HG03097 (cell line): ENCODE measurements around the gene F11R.
A peak's percentile ranks its signal among the peaks of the same experiment; 100 is the strongest.
"Not testable (repeated sequence)": the region's sequence is repeated elsewhere in the genome, so short reads cannot be mapped to it uniquely, and the experiment has no call there.

Experiments
- ATAC-seq: cut with Tn5 transposase; IDR thresholded peaks from one replicate; pipeline ENCODE4 v1.9.1; 2021; ENCODE audit not compliant: unreplicated experiment, low FRiP score

Gene F11R

DNA sequence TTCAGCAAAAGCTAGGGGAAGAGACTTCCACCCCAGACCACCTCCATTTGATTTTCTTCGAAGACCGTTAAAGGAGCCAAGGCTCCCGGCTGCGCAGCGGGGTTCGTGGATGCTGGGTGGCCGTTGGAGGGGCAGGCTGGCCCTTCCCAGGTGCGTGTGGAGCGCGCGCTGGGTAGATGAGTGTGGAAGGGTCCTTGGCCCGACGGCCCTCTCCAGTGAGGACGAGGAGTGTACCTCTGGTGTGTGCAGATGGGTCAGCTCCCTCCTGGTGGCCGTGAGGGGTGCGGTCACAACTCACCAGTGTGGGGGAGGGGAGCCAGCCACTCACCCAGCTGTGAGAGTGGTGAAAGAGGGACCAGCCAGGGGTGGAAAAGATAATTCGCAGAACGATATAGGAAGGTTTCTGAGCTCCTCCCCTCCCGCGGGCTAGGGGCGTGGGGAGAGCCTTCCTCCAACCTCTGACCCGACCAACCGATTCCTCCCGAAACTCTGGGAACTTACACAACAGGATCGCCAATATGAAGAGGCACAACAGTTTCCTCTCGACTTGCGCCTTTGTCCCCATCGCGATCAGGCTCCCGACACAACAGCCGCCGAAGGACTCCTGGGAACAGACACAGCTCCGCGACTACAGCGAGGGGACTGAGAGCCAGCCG lies at the start of gene F11R:
F11R (minus strand) TSS at position 644 of the 656 bp plus-strand sequence; CDS start at position 565, 79 bp downstream.
- peak; percentile 31 for ATAC-seq

DNA sequence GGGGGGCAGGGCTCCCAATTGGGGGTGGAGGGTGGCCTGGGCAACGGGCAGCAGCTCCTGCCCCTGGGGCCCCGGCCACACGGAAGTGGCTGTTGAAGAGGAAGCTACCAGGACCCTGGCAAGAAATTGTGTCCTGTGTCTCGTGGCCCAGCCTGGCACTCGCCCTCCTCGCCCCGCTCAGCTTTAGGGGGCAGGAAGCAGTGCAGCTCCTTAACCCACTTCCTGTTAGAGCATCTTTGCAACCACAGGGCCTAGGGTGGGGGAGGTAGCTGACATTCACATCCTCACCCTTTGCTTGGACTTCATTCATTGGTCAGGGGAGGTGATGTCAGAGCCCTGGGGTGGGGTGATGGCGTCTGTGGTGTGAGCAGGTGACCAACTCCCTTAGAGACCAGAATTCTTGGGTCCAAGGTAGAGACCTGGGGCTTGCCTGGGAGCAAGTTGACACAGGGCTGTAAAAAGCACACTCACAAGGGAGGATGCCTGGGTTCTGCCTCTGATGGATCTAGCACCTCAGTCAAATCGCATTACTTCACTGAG lies 48.8 kb upstream of the F11R start, which contains the start of gene ARHGAP30:
ARHGAP30 (minus strand) TSS at position 161 of the 540 bp plus-strand sequence. CDS start 267 bp downstream, outside the sequence.
- ATAC-seq, result peak; percentile 72

DNA sequence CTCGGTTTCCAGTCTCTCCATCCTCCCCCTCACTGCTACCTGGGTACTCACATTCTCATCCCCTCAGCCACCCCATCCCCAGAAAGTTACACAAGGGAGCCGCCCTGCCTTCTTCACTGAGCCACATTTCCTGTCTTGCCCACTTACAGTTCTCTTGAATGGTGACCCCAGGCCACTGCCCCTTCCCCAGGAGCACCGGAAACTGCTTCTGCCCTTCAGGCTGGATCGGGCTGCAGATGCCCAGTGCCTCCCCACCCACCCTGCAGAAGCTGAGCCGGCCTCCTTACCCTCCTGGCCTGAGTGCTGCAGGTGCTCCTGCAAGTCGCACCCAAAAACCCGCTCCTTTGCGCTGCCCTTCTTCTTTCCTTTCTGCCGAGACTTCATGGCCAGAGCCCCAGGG lies 48.3 kb upstream of the F11R start:
- ATAC-seq, result no peak

GRCh38 chr1:161068306-161069234 lies 47.6 kb upstream of the F11R start:
- peak; percentile 30 for ATAC-seq

DNA sequence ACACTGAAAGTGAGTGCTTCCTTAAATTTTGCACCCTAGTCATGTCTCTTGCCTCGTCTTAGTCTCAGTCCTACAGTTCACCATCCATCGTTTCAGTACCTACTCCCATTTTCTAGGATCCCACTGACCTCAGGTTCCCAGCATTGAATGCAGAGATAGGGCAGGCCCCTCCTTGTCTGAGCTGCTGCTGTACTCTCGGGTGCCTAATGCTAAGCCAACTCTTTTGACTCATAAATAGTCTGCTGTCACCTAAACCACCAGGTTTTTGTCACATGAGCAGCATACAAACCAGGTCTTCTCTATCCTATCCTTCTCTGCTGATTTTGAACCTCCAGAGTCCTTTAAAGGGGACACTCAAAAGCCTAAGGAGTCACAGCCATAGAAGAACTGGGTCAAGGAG lies 45.7 kb upstream of the F11R start:
- ATAC-seq, result no peak

DNA sequence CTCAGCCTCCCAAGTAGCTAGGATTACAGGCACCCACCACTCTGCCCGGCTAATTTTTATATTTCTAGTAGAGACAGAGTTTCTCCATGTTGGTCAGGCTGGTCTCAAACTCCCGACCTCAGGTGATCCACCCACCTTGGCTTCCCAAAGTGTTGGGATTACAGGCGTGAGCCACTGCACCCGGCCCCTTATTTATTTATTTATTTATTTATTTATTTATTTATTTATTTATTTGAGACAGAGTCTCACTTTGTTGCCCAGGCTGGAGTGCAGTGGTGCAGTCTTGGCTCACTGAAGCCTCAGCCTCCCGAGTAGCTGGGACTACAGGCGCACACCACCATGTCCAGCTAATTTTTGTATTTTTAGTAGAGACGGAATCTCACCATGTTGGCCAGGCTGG lies 44.7 kb upstream of the F11R start:
- not testable (repeated sequence) for ATAC-seq

GRCh38 chr1:161063936-161064335 lies 43.0 kb upstream of the F11R start:
- ATAC-seq, result not testable (repeated sequence)

GRCh38 chr1:161061419-161061818 lies 40.5 kb upstream of the F11R start:
- no peak for ATAC-seq

GRCh38 chr1:161059293-161059692 lies 38.3 kb upstream of the F11R start:
- no peak for ATAC-seq

DNA sequence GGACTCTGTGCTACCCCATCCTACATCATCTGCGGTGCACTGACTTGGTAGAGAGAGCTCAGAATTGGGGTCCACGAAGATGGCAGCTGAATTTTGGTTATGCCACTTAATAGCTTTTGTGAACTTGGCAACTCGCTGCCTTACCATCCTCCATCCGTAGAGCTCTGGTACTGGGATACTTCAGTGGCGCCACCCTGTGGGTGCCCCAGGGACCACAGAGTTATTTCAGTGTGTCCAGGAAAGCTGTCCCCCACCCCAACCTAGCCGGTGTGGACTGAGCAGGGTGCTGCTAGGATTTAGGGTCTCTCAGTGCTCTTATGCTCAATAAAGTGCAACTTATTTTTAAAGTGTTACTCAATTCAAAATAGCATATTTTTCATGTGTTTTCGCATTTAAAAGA lies 33.9 kb upstream of the F11R start:
- ATAC-seq, result no peak

DNA sequence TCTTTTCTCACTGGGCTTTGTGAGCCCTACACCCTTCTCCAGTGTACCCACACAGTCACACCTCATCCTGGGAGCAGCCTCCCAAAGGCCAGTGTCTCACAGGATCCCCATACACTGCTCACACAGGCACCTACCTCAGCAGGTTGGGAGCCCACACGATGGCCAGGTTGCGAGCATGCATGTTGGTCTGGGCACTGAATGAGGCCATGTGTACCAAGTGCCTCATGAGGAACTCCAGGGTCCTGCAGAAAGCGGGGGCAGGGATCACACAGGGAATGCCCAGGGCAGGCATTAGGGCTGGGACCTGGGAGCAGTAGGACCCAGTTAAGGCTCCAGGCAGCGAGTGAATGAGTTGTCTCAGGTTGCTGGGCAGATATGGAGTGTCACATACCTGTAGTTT lies 33.3 kb upstream of the F11R start:
- ATAC-seq, result no peak

- ATAC-seq, result no peak
Observed at GRCh38 chr1:161052899-161053298, 31.9 kb upstream of the F11R start.

DNA sequence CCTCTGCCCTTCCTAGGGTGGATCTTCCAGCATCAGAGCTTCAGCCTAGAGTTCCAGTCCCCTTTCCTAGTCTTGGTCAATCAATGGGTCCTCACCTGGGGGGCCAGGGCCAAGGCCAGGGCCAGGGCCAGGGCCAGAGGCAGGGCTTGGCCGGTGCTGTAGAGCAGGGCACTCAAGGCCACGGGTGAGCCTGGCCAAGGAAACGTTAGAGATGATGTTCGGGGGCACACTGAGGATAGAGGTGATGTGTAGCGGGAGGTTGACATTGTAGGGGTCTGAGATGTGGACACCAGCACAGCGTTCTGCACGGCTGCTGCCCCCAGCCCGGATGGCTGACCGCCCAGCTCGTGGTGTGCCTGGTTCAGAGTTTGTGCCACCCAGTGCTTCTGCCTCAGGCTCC lies 30.3 kb upstream of the F11R start:
- ATAC-seq, result no peak

DNA sequence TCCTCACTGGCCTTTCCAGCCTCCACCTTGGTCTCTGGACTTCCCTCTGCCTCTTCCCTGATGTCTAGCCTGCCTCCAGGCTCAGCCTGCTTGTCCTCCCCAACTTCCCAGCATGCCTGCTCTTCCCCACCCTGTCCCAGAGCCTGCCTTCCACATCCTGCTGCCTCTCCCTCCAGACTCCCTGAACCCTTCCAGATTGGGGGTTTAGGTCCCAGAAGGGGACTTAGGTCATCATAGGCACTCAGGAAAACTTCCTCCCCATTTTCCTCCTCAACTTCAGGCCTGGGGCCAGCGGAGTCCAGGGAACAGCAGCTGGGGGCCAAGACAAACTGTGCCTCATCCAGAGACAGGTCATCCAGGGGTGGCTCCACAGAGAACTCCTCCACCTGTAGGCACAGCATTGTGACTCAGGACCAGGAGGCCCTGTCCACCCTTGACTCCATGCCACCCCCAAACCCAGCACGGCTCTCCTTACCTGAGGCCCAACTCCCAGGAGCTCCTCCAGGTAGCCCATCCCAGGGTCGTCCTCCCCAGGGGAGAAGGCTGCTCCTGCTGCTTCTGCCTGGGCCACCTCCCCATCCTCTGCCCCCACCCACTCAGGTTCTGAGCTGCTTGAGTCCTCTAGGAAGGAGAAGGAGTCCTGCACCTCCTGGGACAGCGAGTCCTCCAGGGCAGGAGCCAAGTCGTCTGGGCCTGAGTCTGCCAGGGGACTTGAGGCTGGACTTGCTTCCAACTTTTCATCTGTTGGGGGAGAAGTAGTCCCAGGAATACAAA lies 28.2 kb upstream of the F11R start:
- ATAC-seq, result no peak

DNA sequence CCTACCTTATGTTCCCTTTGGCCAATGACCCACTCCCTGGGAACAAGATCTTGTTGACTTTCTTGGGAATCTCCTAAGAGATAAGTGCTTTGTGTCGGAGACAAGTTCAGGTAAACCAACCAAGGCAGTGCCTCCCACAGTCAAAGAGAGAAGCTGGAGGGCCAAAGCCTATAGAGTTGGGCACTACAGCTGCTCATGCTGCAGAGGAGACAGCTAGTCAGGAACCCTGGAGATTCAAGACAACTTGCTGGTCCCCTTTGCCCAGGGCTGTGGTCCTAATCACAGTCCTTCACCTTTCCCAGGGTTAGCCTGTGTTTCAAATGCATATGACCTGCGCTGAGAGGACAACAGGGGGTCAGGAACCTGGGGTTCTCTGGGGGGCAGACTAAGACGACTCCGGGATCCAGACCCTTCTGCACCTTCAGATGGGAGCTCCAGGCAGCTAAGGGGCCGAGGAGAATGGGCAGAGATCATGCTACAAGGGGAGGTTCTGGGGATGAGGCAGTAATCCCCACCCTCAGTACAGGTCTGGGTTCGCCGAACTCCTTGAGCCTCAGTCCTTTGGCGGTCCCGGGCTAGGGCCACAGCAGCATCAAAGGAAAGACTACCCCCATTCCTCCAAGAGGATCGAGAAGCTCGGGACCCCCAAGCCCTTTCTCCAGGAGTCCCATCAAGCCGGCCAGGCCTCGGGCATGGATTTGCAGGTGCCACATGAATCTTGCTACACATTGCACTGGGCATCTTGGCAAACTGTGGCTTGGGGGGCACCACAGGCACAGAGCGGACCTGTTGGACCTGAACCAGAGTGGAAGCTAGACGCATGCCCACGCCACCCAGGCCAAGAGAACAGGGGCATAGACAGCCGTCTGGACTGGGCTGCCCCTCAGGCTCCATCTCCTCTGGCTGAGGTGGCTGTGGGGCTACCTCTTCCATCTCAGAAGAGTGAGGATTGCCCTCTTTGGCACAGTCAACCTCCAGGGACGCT lies 26.8 kb upstream of the F11R start:
- ATAC-seq, result no peak

GRCh38 chr1:161046605-161047228 lies 25.8 kb upstream of the F11R start:
- peak; percentile 39 for ATAC-seq

DNA sequence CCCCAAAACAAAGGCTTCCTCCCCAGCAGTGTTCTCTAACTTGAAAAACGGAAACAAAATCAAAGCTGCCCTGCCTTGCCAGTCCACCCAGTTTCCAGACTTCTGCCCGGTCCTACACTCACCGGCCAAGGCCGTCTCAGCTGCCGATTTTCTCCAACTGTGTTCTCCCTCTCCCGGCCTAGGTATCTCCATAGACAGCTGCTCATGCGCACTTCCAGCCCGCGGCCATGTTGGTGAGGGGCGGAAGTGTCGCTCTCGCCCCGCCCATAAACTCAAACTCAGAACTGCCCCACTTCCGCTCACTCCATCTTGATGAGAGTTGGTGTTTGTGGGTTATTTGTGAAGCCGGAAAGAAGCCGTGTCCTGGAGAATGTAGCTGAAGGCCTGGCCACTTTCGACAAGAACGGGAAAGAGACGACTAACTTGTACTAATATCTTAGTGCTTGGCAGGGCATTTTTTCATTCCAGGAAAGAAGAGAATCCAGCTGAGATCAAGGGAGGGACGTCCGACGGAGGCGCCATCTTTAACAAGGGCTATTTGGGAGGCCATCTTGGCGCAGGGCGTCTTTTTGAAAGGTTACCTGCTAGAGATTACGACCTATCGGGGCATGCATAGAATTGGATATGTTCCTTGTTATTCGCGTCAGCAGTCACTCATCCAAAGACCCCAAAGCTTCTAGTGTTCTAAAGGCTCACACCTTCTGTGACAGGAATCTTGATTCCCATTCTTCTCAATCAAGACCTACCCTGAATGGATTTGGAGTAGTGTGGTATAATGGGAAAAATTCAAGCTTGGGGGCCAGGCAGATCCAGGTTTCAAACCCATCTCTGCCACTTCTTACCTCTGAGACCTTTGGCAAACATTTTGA lies 25.0 kb upstream of the F11R start, which contains the start of gene USF1:
USF1 (minus strand) TSS at position 242 of the 869 bp plus-strand sequence. CDS start 2,702 bp downstream, outside the sequence.
- peak; percentile 58 for ATAC-seq
